Measurements from ENCODE around the gene IRF2BPL.

Gene IRF2BPL

DNA sequence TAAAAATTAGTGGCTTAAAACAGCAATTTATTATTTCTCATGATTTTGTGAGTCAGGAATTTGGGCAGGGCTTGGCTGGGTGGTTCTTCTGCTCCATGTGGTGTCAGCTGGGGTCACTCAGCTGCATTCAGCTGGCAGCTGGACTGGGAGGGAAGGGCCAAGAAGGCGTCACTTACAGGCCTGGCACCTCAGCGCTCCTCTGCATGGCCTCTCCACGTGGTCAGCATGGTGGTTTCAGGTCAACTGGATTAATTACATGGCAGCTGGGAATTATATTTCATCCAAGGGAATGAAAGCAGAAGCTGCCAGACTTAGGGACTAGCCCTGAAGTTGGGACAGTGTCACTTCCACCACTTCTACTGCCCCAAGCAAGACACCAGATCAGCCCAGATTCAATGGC lies 27.5 kb upstream of the IRF2BPL start:
- in situ Hi-C loops (cut with MboI; ENCODE audit: low sequenced_read_pairs): no loop called here

DNA sequence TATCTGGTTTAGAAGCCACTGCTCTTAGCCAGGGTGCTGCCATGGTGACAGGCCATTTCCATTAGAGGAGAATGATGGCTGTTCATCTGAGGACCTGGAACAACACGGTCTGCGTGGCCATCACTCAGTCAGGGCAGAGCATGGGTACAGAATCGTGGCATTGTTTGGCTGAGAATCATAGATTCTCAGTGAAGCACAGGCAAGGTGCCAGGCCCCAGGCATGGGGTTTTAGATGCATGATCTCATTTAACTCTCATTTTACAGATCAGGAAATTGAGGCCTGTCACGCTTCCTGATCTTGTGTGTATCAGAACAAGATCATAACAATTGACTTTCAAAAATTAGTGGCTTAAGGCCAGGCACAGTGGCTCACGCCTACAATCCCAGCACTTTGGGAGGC lies 26.8 kb upstream of the IRF2BPL start:
- in situ Hi-C loops (cut with MboI; ENCODE audit: low sequenced_read_pairs): no loop called here

DNA sequence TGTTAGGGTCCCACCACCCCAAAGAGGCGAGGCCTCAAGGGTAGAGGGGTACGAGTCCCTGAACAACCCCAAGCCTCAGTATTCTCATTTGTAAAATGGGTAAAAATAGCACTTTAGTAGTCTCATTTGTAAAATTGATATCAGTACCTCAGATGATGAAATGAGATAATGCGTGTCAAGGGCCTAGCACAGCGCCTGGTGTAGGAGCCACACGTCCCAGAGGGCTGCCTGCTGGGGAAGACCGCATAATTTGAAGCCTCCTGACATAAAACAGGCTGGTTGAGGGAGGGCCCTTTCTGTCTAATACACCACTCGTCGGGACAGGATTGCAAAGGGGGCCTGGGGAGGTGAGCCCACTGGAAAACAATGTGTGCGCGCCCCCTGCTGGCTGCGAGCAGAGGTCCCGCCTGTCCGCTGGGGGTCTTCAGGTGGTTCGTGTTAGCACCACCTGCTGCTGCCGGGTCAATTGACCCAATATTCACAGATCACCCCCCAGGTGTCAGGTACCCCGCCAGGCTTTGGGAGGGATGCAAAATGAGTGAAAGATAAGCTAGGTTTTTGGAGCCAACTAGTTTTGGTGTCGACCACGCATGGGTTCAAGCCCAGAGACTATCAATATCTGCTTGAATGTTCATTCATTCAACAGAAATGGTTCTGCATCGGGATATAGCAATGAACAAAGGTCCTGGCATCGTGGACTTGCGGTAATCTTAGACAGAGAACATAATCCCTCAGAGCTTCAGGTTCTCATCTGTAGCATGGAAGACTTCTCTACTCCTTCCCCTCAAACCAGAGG lies 24.7 kb upstream of the IRF2BPL start:
- in situ Hi-C loops (cut with MboI; ENCODE audit: low sequenced_read_pairs): no loop called here

DNA sequence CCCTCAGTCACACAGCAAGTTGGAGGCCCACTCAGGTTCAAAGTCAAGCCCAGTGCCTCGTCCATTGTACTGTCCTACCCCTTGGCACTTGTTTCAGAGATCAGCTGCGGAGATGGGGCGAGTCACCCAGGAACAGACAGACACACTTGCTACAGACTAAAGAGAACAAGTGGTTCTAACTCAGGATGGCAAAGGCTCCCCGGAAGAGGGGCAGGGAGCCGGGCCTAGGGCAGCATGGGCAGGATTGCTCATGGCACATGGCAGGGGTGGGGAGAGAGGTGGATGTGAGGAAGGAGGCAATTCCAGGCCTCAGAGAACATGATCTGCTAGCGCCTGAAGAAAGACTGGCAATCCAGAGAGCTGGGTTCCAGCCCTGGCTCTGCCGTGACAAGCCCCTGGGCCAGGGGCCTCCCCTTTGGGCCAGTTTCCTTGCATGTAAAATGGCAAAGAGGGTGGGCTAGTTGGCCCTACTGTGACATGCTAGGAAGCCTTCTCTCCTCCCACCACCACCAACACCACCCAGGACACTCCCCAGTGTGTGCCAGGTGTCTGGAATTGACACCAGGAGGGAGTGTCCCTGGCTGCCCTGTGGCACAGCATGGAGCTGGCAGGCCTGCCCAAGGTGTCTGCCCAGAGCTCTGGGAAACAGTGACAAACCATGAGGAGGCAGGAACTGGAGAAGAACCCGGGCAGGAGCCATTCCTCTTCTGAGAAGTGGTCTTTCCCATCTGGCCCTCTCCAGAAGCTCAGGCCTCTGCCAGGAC lies 24.0 kb upstream of the IRF2BPL start:
- in situ Hi-C loops (cut with MboI; ENCODE audit: low sequenced_read_pairs): no loop called here

DNA sequence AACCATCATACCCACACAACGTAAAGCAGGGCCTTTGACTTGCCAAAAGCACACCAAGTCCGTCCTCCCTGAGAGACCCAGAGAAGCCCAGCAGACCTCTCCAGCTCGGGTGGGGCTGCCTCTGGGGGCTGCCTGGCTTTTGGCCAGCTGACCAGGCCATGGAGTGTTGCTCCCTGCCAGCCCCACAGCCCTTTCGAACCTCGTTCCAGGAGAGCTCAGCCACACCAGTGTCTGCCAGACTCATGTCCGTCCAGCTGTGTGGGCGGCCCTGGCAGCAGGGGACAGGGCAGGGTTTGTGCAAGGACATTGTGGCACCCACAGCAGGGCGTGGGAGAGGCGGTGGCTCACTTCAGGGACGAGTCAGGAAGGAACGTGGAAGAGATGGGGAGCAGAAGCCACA lies 22.6 kb upstream of the IRF2BPL start:
- in situ Hi-C loops (cut with MboI; ENCODE audit: low sequenced_read_pairs): no loop called here

DNA sequence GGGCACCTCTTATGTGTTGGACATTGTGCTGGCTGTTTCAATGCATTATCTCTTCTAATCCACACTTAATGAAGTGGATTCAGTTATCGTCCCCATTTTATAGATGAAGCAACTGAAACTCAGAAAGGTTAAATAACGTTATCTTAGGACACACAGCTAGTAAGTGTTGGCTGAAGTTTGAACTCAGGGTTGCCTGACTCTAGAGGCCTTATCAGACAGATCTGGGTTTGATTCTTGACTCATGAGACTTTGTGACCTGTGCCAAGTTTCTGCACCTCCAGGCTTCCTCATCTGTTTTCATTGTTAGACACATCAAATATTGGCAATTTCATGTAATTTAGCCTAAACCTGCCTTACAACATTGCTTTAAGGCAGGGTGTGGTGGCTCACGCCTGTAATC lies 18.2 kb upstream of the IRF2BPL start:
- in situ Hi-C loops (cut with MboI; ENCODE audit: low sequenced_read_pairs): no loop called here

DNA sequence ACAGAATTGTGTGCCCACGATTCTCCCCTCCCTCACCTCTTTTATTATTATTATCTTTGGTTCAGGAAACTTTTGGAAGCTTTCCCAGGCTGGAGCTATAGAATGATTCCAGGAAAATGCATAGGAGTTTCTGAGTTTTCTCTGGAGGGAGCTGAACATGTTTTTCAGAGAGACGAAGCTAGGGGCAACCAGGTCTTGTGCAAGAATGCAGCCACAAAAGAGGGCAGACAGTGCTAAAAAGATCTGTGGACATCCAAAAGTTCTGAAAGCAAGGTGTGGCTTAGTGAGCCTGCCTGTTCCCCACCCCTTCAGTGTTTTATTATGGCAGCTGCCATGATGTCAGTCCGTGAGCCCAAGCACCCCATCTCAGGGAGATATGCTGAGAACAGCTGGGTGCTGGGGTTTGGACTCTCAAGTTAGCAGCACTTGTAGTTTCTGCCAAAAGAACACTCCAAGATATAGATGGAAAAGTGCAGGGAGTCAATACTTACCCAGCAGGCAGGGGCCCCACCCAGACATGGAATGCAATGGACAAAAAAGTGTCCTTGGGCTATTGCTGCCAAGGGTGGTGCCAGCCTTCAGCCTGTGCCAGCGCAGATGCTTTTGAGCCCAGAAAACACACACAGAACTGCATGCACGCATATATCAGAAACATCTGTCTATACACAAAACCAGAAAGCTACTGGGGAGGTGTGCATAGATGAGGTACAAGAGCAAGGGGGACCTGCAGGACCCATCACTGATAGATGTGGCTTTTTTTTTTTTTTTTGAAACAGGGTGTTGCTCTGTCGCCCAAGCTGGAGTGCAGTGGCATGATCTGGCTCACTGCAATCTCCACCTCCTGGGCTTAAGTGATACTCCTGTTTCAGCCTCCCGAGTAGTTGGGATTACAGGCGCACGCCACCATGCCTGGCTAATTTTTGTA lies 17.0 kb upstream of the IRF2BPL start:
- in situ Hi-C loops (cut with MboI; ENCODE audit: low sequenced_read_pairs): no loop called here

DNA sequence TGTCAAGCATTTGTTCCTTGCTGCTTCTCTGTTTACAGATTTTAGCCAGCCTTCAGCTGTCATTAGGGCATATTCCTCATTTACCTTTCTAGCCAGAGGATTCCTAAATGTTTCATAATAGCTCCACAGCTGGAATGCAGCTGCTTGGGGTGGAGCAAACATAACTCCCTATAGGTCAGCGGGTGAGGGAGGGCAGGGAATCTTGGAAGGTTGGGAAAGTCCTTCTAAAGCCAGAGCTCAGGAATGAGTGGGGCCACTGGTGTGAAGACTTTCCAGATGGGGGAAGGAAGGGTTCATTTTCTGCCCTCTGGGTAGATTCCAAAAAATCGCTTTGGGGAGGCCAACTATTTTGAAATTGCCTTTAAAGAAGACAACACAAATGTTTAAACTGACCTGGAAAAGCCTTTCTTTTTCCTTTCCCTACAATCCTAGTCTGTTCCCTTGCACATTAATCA lies 16.3 kb upstream of the IRF2BPL start:
- in situ Hi-C loops (cut with MboI; ENCODE audit: low sequenced_read_pairs): no loop called here

DNA sequence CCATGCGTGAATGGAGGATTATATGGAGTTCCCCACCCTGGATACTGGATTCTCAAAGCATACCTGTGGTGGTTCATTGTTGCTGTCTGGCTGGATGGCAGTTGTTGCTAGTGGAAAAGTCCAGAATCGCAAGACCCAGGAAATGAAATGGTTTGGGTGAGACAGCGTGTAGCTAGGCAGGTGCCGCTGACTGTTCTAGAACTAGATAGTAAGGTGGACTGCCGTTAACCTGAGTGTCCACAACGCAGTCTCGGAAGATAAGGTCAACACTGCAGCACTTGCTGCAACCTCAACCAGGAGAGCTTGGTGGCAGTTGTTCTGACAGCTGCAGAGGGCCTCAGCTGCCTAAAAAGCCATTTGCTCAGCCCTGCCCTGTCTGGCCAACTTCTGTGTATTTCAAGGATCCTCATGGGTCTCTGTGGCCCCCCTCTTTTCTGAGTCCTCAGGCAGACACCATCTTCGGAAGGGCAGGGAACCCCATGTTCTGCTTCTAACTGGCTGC lies 15.5 kb upstream of the IRF2BPL start:
- in situ Hi-C loops (cut with MboI; ENCODE audit: low sequenced_read_pairs): no loop called here

DNA sequence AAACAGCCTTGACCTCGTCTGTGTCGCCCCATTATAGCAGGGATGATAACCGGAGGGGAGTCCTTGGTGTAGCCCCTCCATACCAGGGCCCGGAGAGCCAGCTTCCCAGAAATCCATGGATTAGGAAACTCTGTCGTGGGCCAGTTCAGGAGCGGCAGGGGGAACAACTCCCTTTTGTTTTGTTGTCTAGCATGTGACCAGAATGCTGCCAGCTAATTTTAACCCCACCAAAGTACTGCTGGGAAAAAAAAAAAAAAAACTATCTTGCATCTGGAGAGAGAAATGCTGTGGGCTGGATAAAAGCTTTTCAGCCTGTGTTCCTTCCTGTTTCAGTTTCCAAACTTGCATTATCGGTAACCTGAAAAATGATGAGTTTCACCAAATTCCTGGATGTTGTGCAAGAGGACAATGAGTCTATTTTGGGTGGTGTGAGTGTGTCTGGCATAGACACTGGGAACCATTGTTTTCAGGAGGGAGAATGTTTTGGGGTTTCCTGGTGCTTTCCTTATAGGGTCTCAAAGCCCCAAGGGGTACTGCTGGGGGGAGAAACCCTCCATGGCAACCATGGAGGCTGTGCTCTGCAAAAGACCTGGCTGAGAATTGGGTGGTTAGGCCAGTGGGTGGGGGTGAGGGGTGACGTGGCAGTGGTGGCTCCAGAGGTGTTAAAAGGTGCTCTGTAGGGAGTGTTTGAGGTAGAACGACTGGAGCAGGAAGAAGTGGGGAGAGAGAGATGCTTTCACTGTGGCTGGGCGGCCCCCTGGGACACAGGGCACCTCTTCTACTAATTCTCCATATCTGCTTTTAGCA lies 14.9 kb upstream of the IRF2BPL start:
- in situ Hi-C loops (cut with MboI; ENCODE audit: low sequenced_read_pairs): no loop called here

DNA sequence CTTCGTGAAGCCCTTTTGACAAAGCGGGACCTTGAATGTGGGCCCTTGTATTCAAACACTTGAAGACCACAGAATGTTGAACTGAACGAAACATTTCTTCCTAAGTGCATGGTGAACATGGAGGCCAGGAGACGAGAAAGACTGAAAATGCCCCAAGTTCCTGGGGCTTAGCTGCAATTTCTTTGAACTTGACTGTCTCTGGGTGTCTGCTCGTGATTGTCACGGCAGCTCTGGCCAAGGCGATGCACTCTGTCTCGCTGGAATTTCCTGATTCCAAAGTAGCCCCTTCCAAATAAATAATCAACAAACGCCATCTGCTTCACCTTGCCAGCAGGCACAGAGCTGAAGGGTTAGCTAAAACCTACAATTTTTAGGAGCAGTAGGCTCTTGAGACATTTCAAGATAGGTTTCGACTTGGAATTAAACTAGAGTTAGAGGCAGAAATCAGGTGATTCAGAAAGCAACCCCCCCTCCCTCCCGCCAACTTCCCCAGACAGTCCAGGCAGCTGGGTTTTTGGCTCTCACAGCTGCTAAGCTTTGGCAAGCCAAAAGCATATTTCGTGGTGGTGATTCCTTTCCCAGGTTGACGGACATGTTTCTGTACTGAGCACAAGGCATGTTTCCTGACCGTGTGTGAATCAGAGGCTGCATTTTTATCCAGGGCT lies 13.5 kb upstream of the IRF2BPL start:
- in situ Hi-C loops (cut with MboI; ENCODE audit: low sequenced_read_pairs): no loop called here

DNA sequence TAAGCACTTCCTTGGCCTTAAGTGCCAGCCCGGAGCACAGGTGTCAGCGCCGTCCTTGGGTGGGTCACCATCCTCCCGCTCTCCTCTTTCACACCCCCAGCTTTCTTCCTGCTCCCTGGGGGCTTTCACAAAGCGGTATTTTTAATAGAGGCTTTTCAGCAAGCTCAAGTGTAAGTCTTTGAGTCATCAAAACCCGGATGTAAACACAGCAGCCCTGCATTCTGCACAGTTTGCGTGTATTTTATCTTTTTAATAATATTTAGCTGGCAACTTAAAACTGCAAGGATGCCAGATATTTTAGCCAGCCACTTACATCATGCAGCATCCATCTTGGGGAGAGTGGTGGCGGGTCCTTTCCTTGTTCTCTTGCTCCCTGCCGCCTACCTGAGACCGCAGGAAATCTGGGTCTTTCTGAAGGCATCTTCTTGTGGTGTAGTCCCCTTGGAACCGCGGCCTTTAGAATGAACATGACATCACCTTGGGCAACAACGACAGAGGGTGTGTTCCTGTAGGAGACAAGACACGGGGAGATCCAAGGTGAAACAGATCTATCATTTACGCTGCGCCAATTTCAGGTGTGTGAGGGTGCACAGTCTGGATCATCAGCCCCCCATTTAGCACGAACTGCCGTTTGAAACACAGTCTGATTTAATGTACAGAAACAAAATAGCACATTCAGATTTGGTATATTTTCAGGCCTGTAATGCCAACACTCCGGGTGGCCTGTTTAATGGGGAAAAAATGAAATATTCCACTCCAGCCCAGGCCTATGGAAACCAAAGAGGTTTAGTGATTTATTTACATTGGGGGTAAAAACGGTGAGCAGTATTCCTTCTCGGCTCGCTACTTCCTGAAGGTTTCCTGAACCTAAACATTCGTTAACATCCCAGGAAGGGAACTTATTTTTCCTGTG lies 12.5 kb upstream of the IRF2BPL start:
- in situ Hi-C loops (cut with MboI; ENCODE audit: low sequenced_read_pairs): no loop called here

DNA sequence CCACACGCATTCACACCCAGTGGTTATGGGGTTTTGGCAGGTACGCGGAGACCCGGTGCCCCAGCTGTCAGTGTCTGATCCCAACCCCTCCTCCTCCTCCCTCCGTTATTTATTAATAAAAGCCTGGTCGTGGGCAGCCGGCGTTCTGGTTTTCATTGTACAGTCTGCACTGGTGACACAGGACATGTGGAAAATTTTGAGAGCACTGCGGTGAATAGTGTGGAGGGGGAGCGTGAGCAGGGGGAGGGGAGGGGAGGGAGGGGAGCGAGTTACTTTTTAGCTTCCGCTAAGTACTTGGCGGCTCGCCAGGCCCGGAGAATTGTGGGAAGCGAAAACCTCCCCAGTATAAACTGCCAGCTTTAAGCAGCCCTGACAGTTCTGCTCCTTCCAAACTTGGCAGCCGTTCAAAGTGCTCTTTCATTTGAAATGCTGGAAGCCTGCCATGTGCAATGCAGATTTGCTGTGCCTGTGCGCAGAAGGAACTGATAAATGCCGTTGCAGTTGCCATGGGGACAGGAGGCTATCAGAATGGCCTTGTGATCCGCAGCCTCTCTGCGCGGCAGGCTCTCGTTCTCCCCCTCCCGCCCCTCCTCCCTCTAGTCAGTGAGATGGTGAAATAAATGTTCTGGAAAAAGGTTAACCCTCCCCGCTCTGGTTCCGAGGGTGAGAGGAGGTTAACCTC lies 11.7 kb upstream of the IRF2BPL start:
- in situ Hi-C loops (cut with MboI; ENCODE audit: low sequenced_read_pairs): no loop called here

DNA sequence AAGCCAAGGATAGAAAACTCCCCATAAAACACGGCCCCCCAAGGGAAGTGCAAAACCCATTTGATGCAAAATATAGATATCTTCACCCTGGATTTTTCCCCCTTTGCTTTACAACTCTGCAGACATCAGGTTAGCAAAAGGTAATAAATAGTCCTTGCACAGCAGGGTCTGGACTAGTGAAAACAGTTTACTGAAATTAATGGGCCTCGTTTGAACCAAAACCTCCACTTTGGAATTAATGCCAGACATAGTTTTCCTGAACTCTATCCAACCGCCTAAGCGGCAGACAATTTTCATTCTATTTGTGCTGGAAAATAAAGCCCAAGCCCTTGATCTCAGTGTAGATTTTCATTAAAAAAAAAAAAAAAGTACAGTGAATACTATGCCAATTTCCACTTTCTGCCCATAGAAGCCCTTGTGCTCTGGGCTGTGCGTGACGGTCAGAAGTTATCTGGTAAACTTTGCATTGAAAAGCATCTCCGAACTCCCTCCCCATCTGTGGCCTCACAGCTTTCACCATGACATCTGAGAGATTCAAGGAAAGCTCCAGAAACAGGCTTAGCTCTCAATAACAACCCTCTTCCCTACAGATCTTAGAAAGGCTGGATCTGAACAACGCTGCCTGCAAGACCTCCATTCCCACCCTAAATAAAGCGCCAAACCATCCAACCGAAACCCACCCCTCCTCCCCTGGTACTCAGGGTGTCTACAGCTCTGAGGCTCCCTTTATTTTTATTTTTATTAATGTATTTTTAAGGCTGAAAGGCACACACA lies 11.0 kb upstream of the IRF2BPL start:
- in situ Hi-C loops (cut with MboI; ENCODE audit: low sequenced_read_pairs): no loop called here

DNA sequence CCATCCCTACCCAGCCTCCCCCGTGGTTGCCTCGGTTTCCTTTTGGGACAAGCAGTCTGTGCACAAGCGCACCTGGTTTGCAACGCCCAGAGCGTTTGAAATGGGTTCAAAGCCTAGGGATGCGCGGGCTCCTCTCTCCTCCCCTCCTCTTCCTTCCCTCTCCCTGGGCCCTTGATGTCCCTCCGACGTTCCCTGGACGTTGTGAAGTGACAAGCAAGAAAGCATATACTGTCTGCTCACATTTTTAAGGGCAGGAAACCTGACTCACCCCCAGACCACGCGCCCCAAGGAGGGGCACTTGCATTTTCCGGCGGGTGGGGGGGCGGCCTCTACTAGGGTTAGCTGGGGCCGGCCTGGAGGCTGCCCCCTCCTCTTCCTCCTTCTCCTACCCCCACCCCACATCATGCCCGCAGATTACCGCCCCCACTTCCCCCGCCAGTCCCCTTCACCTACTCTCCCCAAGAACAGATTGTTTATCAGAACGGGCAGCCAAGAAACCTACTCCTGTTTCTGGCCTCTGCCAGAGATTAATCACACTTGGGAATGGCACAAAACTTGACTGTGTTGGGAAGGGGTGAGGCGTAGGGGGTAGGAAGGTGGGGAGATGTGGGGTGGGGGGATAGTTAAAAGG lies 9.5 kb upstream of the IRF2BPL start:
- in situ Hi-C loops (cut with MboI; ENCODE audit: low sequenced_read_pairs): no loop called here

DNA sequence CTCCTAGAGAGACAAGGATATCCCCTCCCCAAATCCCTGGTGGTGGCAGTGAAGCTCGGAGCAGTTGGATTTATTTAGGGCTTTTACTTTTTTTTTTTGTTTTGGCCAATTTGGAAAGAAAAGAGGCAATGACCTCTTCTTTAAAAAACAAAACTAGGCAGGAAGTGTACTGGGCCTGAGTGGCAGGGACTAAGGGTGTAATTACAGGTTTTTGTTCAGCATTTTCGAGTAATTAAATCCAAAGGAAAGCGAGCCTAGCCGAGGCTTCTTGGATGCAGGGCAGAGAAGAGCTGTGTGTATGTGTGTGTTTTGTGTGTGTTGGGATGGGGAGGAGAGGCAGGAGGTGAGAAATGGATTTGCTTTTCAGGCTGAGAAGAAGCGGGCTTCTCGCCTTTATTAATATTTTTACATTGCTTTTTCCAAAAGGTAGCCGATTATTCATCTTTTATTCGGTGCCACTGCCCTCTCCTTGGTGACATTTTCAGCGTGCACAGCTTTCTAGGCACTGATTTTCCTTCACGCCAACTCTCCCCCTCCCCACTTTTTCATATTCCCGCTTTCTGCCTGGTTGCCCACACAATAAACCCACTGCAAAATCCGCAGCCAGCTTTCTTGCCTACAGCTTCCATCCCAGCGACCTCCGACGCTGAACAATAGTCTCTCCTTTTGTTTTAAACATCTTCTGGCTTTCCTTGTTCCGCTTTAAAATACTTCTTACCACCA lies 8.9 kb upstream of the IRF2BPL start:
- in situ Hi-C loops (cut with MboI; ENCODE audit: low sequenced_read_pairs): no loop called here

All from HL-60/S4 treated with phorbol 12-myristate 13-acetate at 8.2 ng/mL for 4 days and 3 days (cell line).